ENCODE results near the gene ALK.

GRCh38 chr2:29462293-29462692 lies 459.1 kb downstream of the ALK start:
- TF ChIP-seq CTCF (IDR thresholded peaks at IDR 0.05) = no peak
- TF ChIP-seq POLR2A (IDR thresholded peaks at IDR 0.05; ENCODE audit: low read depth) = no peak
- no peak for TF ChIP-seq POLR2AphosphoS5 (IDR thresholded peaks at IDR 0.05)
- TF ChIP-seq EP300 (IDR thresholded peaks at IDR 0.05) = no peak

All from esophagus muscularis mucosa (tissue), 4 donors.